Measurements from ENCODE around the gene MFAP3L.
A peak's percentile ranks its signal among the peaks of the same experiment; 100 is the strongest.
"Not testable (repeated sequence)": the region's sequence is repeated elsewhere in the genome, so short reads cannot be mapped to it uniquely, and the experiment has no call there.

MFAP3L gene

DNA sequence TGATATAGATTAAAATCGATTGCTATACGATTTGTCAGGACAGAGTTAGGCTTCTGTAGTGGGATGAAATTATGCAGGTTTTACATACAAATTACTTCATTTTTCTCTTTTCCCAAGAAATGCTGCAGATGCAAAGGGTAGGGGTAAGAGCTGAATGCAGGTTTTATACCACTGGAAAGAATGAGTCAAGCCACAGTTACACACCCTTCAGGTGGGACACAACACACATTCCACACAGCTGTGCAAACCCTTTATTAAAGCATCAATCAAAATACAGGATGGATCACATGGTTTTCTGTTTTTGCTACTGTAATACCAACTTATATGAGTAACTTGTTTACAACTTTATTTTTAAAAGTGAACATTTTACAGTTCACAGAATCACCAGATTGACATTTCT lies 39.8 kb downstream of the MFAP3L start:
- no peak for DNase-seq

DNA sequence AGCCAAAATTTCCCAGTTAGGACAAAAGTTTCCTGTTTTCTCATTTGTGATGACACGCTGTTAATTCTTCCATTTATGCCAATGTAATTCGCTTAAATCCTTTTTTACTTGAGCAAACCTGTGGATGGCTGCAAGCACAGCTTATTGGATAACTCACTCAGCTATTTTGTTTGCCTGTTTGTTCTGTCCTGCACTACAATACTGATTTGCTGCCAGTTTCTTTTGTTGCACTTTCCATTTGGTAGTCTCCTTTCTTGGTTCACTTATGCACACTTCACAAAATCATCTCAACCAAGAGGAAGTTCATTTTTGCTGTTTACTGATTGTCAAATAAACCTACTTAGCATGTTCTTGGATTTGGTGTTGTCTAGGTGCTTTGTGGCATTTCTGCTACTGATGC lies 40.3 kb downstream of the MFAP3L start:
- DNase-seq: no peak

DNA sequence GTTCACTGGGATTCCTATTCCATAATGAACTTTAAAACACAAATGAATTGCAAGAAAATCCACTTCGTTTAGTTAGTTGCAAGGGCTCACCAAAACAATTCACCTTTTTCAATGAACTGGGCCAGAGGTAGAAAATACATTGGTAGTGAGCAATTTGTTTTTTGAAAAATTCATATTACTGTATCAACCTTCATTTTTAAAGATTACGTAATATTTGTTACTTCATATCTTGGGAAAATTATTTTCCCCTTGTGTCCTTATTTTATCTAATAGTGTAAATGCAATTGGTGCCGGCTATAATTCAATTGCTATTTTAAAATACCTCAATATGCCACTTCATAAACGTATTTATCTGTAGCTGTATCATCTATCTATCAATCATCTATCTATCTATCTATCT lies 41.5 kb downstream of the MFAP3L start:
- no peak for DNase-seq

DNA sequence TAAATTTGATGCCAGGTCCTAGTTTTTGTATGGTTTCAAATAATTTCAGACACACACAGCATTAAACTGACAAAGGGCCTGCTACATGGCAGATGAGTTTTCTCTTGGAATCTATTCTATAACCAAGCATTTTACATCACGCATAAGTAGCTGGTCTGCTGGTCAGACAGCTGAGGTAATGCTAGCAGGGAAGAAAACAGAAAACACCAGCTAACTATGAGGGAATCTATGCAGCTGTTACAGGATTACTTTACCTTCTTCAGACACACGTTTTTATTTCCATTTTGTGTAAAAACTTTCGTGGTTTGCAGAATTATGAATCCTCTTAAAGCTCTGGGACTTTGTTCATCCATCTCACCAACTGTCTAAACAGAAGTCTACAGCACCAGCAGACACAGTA lies 42.0 kb downstream of the MFAP3L start:
- no peak for DNase-seq

DNA sequence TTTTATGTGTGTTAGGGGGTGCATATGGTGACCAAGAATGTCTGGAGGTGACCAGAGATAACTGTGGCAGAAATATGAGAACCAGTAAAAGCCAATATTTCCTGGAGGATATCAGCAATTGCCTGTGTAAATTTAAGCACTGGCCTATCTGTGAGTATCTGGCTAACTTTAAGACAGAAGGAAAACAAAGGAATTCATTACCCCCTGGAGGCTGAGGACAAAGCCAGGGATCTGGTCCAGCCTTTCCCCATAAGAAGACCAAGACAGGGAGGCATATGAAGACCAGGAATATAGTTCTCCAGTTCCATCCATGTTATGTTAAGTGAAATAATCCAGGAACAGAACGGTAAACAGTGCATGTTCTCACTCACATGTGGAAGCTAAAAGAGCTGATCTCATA lies 49.2 kb downstream of the MFAP3L start:
- no peak for DNase-seq

DNA sequence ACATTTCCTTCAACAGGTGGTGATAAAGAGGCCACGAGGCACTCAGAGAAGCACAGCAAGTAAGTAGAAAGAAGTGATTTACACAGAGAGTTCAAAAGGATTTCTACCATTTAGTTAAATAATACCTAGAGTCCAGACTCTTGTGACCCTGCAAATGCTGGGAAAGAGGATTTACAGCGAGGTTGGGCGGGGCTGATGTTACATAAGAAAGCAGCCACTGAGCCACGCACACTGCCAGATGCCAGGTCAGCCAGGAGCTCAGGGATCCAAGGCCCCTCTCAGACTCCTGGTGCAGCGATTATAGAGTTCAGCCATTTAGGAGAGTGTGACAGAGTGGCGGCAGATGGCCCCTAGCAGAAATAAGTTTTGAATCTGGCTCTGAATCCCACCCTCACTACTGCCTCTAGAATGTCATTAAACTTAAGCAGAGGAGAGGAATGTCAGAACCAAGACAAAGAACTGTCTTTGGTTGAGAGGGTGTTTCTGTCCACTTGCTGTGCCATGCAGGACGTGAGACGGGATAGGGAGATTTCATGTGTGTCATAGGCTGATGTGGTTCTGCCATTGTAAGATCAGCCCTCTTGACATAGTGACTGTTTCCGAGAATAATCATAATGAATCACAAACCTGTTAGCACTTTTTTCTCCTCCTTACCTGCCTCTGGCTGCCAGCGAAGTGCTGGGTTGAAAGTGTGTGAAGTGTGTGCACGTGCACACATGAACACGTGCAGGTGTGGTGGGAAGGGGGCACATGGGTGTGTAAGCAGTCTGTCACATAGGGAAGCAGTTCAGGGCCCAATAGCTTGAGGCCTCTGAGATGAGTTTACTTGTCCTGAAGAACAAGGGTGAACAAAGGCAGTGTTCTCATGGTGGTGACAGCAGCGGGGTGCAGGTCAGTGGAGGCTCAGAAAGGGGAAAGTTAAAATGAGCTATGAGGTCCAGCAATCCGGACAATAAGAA lies 50.1 kb downstream of the MFAP3L start:
- DNase-seq: no peak

DNA sequence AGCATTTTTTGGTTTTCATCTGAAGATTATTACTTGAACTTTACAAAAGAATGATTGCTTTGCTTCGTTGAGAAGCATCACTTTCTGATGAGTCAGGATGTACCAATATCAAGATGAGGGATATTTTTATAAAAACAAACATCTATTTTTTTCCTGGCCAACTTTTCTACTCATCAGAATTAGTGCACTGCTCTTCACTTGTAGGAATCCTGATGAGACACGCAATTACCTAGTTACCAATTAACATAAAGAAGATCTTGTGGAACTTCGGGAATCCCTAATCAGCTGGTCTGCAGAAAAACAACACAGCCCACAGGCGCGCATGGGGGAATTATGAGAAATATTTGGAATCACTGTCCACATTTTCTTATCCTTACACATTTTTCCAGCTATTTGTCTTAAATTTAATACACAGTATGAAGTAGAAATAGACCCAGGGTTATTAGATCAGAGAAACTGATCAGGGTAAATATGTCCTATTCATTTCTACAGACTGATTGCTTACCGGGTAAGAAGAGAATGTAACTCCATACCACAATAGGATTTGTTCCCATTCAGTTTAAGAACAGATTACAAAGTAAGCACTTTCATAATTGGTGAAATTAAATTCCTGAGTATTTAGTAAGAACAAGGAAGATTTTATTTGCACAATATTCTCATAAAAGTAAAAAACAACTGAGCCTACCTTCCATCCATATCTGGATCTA lies 50.9 kb downstream of the MFAP3L start:
- DNase-seq: no peak

DNA sequence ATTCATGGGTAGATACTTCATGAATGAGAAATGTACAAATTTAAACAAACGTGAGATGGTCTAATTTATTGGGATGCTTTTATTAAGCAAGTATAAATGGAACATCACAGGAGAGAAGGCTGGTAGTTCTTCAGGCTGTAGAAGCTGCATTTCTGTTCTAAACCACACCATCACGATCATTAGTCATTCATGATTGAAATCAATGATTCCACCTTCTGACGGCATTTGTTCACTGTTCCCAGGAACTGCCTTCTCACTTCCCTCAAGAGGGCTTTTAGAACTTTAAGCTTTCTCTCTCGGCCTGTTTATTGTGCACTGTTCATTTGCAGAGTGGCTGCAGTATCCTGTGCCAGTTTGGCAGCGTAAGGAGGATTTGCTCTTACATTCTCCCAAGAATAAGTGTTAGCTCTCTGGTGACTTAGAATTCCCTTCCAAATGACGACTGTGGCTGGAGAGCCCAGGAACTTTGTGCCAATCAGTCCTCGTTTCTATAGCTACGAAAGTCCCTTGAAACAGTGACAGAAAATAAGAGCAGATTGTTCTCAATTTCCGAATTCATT lies 54.7 kb downstream of the MFAP3L start:
- DNase-seq: no peak

DNA sequence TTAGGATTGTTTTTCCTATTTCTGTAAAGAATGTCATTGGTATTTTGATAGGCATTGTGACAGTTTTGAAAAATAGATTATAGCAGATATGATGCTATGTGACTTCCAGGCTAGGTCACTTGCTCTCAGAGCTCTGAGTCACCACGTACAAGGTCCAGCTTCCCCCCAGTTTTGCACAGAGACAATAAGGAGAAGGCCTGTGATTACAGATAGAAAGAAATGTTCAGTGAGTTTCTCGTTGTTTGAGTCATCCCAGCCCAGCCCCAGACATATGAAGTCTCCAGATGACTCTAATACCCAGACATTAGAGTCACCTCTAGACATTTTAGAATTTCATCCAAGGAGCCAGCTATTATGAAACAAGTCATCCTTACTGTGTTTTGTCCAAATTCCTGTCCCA lies 57.2 kb downstream of the MFAP3L start:
- DNase-seq: no peak

DNA sequence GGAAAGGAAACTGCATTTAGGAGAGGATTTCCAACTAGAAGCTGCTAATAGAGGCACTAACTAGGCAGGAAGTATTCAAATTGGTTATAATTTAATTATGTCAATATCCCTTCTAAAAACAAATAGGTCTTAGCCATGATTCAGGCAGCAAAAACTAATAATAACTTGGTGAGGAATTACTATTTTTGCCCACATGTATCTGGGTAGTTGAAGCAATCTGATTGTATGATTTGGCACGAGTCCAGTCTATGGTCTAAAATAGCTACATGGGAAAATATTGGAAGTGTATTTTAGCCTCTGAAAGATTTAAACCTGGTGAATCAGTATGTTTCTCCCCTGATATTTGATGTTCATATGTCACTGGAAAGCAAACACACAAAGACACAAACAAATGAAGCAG lies 62.2 kb downstream of the MFAP3L start:
- DNase-seq: no peak

DNA sequence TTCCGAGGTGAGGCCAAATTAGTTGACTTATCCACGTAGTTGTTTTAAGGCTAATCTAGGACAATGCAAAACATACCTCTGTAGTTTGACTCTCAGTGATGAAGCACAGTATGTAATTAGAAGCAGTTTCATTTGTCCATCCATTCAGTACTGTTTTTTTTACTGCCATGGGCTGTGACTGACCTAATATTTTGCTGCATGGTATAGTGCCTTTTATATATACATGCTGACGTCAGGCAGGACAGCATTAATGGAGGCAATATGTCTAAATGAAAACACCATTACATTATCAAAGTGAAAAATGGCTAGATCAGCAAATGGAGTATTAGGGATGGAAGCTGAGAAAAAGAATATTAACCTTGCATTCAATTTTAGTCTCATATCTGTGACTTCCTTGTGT lies 66.9 kb downstream of the MFAP3L start:
- no peak for DNase-seq

DNA sequence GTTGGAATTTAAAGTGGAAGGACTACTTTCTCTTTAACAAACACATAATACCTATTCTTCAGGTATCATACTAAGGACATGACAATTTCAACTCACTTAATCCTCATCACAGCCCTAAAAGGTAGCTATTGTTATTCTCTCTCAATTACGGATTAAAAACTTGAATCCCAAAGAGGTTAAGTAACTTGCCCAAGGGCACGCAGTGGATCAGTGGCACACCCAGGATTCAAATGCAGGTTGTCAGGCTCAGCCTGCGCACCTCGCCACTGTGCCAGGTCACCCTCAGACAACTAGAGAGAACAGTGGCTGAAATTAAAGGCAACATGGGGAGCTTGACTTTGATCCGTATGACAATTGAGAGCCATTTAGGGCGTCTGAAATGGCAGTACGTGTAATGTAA lies 67.6 kb downstream of the MFAP3L start:
- no peak for DNase-seq

DNA sequence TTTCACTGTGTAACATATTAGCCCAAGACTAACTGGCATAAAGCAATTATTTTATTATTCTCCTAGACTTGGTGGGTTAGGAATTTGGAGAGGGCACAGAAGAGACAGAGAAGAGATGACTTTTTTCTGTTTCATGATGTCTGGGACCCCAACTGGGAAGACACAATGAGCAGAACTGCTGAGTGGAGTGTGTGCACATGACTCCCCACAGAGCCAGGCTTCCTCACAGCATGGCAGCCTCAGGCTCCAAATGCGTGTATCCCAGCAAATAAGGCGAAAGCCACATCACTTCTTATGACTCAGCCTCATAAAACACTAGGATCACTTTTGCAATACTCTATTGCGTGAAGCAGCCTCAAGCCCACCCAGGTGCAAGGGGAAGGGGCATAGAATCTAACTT lies 68.4 kb downstream of the MFAP3L start:
- DNase-seq: no peak

DNA sequence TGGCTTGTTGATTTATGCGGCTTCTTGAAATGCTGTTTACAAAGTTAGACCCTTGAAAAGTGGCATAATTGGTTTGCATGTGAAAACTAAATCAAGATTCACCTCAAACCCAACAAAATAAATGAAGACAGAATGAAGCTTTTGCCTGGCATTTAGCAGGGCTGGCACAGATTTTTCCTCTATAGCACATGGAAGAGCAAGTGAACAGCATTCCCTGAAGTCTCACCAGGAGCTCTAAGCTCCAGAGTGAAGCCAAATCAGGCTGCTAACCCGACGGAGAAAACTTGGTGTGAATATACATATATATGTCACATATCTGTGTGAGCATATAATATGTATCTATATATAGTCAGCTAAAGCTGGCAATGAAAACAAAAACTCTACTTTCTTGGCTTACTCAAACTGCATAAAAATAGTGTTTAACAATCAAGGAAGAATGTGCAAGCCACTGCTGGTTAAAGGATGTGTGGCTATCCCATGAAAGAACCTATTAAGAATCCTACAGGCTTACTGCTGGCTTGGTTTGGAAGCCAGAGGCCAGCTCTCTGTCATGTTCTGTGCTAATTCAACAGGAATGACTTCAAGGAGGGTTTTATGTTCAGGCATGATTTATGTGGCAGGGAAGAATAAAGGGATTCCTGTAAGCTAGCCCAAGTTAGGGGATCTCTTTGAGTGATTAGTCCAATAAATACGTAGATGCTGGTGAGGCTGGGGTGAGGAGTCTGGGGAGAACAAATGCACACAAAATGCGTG lies 69.9 kb downstream of the MFAP3L start:
- DNase-seq: no peak

DNA sequence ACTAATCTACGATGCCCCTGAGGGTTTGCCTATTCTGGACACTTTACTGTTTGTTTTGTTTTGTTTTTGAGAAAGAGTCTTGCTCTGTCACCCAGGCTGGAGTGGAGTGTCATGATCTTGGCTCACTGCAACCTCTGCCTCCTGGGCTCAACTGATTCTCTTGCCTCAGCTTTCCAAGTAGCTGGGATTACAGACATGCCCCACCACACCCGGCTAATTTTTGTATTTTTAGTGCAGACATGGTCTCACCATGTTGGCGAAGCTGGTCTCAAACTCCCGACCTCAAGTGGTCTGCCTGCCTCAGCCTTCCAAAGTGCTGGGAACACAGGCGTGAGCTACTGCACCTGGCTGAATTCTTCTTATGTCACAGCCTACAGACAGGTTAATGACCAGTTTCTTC lies 70.7 kb downstream of the MFAP3L start:
- DNase-seq: no peak

DNA sequence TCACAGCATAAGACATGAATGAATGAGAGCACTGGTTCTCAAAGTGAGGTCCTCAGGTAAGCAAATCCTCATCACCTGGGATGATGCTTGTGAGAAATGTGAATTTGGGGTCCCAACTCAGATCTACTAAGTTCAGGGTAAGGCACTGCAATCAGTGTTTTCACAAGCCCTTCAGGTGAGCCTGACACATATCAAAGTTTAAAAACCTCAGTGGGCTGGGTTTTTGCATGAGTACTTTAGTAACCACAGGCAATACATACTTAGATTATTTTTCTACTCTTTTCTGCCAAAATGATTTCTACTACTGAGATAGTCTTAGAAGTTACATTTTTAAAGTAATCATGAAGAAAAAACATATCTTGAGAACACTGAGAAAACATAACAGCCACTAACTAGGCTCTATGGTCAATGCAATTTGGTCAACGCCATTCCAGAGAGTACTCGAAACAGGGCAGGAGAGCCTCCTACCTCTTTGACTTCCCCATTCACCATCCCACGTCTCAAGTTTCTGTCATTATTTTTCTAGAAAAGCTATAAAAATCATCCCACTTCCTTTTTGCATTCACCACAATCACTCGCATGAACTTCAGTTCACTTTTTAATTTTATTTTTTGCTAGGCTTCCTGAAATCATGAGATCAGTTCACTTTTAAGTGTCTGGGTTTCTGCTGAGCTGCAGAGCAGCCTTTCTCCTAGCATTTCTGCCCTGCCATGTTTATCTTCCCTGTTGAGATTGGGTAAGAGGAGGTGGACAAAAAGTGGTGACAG lies 73.8 kb downstream of the MFAP3L start:
- peak; percentile 78 for DNase-seq

DNA sequence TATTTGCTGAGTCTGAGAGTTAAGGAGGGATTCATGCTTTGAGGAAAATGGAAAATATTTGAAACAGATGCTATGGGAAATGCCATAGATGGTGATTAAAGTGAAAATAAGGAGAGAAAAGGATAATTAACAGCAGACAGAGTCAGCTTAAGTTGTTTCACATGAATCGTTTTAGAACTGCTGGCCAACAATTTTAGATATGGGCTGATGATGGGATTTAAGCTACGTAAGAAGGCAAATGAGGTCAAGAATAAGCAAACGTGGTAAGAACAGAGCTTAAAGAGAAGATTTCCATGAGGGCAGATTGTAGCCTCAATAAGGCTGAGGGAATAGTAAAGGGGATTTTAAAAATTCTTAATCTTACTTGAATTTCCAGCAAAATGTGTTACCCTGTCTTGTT lies 77.9 kb downstream of the MFAP3L start:
- DNase-seq: no peak

DNA sequence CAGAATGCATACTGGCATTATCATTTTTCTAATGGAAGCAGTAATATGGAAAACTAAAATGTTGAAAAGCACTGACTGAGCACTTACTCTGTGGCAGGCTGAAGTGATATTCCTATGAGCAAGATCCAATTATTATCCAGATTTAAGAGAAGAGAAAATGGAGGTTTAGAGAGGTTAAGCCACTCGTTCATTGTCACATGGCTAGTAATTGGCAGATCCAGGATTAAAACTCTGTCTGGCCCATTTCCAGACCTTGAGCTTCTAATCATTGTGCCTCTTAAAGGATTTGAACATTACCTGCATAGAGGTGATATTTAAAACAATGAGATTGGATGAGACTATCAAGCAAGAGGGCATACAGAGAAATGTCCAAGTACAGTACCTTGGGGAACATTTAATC lies 80.6 kb downstream of the MFAP3L start:
- no peak for DNase-seq

DNA sequence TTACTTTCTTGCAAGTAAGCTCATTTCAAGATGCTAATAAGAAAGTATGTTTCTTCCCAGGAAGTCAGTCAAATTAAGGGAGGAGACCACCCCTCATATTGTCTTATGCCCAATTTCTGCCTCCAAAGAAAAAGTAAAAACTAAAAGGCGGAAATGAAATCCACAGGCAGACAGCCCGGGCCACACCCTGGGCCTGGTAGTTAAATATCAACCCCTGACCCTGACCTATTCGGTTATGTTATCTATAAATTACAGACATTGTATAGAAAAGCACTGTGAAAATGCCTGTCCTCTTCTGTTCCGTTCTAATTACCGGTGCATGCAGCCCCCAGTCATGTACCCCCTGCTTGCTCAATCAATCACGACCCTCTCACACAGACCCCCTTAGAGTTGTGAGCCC lies 82.6 kb downstream of the MFAP3L start:
- DNase-seq: not testable (repeated sequence)

DNA sequence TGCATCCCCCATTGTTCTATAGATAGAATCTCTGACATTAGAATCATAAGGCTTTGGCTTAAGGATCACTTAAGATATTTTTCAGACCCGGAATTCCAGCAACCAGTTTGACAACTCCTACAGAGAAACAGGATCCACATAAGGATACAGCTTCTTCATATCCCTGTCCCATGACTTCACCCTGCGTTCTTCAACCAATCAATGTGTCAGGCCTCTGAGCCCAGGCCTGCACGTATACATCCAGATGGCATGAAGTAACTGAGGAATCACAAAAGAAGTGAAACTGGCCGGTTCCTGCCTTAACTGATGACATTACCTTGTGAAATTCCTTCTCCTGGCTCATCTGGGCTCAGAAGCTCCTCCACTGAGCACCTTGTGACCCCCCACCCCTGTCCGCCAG lies 85.1 kb downstream of the MFAP3L start:
- no peak for DNase-seq

DNA sequence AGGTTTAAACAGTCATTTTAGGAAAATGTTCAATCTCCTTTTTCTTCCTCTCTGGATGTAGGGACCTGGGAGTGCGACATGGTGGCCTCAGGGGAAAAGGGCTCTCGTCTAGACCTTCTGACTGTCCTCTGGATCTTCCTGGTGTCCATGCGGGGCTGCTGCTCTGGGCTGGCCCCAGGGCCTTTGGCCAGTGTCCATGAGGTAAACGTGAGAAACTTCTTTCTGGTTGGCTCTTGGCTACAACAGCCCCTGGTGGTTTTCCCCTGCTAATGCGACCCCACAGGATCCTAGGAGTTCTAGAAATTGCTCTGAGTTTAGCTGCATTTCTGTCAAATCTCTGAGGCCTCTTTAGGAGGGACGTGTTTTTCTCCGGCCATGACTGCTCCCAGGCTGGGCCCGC lies 85.7 kb downstream of the MFAP3L start:
- DNase-seq: no peak

Measured in GF-D8 (cell line).